Measurements from ENCODE around the gene MTERF4.

- TF ChIP-seq PBX3 (IDR thresholded peaks at IDR 0.05; ENCODE audit: insufficient replicate concordance, low read depth, low read length) (no peak), CTCF (IDR thresholded peaks at IDR 0.05 in 2 of 3, conservative IDR thresholded peaks at IDR 0.05 in 1 of 3; ENCODE audit: control insufficient read depth in 2 of 3, extremely low read depth in 1 of 3, insufficient read depth in 1 of 3, low read depth in 3 of 3, low read length in 3 of 3) (no peak), POLR2A (IDR thresholded peaks at IDR 0.05; ENCODE audit: low read depth, low read length) (no peak), EGR1 (IDR thresholded peaks at IDR 0.05; ENCODE audit: borderline replicate concordance in 1 of 2, low read depth in 2 of 2, low read length in 2 of 2) (no peak)
These were observed 45.2 kb upstream of the MTERF4 start for GRCh38 chr2:241147336-241147735.
